ENCODE data around the gene MALRD1. TPM values are rescaled to one million over a fixed set of nuclear protein-coding genes. Genes with fewer than 3 reads are reported as not detected.

Gene MALRD1
- total RNA-seq, 1 donor from 2014 or later, result 1.5 TPM

- H3K36me3 Mint-ChIP-seq (ENCODE audit: insufficient read depth), result no peaks in the 10 kb centered on the region
- H3K27ac Mint-ChIP-seq, result no peak overlapping the region
- TF ChIP-seq CTCF (IDR thresholded peaks at IDR 0.05; ENCODE audit: unreplicated experiment), result no peak
- peaks cover 2% of the 10 kb centered on the region for H3K4me1 Mint-ChIP-seq (ENCODE audit: low read depth)
- H3K27me3 Mint-ChIP-seq, result no peaks in the 10 kb centered on the region
- no peak for DNase-seq (ENCODE audit: low spot score, unreplicated experiment)
- H3K9me3 Mint-ChIP-seq (ENCODE audit: low read depth), result no peaks in the 10 kb centered on the region
- H3K4me3 Mint-ChIP-seq (ENCODE audit: low read depth), result no peak overlapping the region
Observed at GRCh38 chr10:19054289-19054835, 5.8 kb downstream of the MALRD1 start.

GRCh38 chr10:19058046-19058445, 9.4 kb downstream of the MALRD1 start:
- Mint-ChIP-seq H3K27me3 (no peaks in the 10 kb centered on the region), H3K9me3 (ENCODE audit: low read depth) (peaks cover 3% of the 10 kb centered on the region), H3K27ac (no peak overlapping the region), H3K36me3 (ENCODE audit: insufficient read depth) (no peaks in the 10 kb centered on the region), H3K4me3 (ENCODE audit: low read depth) (no peak overlapping the region), H3K4me1 (ENCODE audit: low read depth) (peaks cover 2% of the 10 kb centered on the region)
- no peak for DNase-seq (ENCODE audit: low spot score, unreplicated experiment)
- no peak for TF ChIP-seq CTCF (IDR thresholded peaks at IDR 0.05; ENCODE audit: unreplicated experiment)

DNA sequence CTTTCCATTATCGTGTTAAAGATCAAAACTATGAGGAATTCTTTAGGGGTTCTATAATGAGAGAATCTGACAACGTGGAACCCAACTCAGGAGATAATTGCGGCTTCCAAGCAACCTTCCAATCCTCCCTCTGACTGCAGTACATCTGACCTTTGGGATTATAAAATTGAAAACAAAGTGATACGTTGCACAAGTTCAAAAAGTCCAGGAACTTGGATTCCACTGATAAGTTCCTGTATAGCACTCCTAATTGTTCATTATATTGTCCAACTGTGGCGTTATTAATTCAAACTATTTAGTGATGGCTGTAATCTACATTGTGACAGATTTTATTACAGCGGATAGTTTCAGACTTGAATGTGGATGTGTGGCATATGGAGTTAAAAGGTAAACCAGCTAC, 15.4 kb downstream of the MALRD1 start:
- Mint-ChIP-seq H3K4me1 (ENCODE audit: low read depth) (no peaks in the 10 kb centered on the region), H3K4me3 (ENCODE audit: low read depth) (no peak overlapping the region), H3K36me3 (ENCODE audit: insufficient read depth) (no peaks in the 10 kb centered on the region), H3K27ac (no peak overlapping the region), H3K27me3 (no peaks in the 10 kb centered on the region), H3K9me3 (ENCODE audit: low read depth) (peaks cover 3% of the 10 kb centered on the region)
- TF ChIP-seq CTCF (IDR thresholded peaks at IDR 0.05; ENCODE audit: unreplicated experiment), result no peak
- DNase-seq (ENCODE audit: low spot score, unreplicated experiment), result no peak

- H3K36me3 Mint-ChIP-seq (ENCODE audit: insufficient read depth), result no peaks in the 10 kb centered on the region
- H3K9me3 Mint-ChIP-seq (ENCODE audit: low read depth), result no peaks in the 10 kb centered on the region
- H3K4me1 Mint-ChIP-seq (ENCODE audit: low read depth), result no peaks in the 10 kb centered on the region
- H3K4me3 Mint-ChIP-seq (ENCODE audit: low read depth), result no peak overlapping the region
- H3K27ac Mint-ChIP-seq, result no peak overlapping the region
- H3K27me3 Mint-ChIP-seq, result peaks cover 3% of the 10 kb centered on the region
- no peak for DNase-seq (ENCODE audit: low spot score, unreplicated experiment)
- no peak for TF ChIP-seq CTCF (IDR thresholded peaks at IDR 0.05; ENCODE audit: unreplicated experiment)
Observed at GRCh38 chr10:19071946-19072345, 23.3 kb downstream of the MALRD1 start.

GRCh38 chr10:19077276-19077675, 28.7 kb downstream of the MALRD1 start:
- H3K4me1 Mint-ChIP-seq (ENCODE audit: low read depth), result peaks cover 2% of the 10 kb centered on the region
- no peak overlapping the region for H3K4me3 Mint-ChIP-seq (ENCODE audit: low read depth)
- no peak overlapping the region for H3K27ac Mint-ChIP-seq
- no peak for DNase-seq (ENCODE audit: low spot score, unreplicated experiment)
- no peak for TF ChIP-seq CTCF (IDR thresholded peaks at IDR 0.05; ENCODE audit: unreplicated experiment)
- H3K36me3 Mint-ChIP-seq (ENCODE audit: insufficient read depth), result no peaks in the 10 kb centered on the region
- H3K9me3 Mint-ChIP-seq (ENCODE audit: low read depth), result peaks cover 15% of the 10 kb centered on the region
- no peaks in the 10 kb centered on the region for H3K27me3 Mint-ChIP-seq

Data from progenitor cell of endocrine pancreas (in vitro differentiated cells).